T-helper 2 cell (primary cell): Measurements from ENCODE around the gene TKT.

Experiments
- DNase-seq, 5 experiments: peaks; one replicate each; pipeline versions ENCODE4 v3.0.0 to v3.0.0-alpha.2; 2012 to 2022

Gene TKT

GRCh38 chr3:53224026-53224425 is 31.8 kb downstream of the TKT start:
- no peak for DNase-seq

GRCh38 chr3:53223541-53223966 is 32.3 kb downstream of the TKT start:
- no peak for DNase-seq

DNA sequence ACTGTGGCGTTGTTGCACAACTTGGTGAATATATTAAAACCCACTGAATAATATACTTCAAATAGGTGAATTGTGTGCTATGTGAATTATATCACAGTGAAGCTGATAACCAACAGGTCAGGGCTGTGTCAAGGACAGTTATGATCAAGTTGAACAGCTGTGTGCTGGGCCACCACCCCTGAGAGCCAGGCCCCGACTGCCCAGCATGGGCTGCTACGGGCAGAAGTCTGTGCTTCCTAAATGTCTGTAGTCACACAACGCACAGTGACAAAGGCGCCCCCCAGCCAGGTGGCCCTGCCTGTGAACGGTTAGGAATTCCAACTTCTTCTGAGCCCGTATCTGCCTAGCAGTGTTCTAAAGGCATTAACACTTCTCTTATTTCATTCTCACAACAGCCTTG is 32.8 kb downstream of the TKT start:
- DNase-seq = no peak

DNA sequence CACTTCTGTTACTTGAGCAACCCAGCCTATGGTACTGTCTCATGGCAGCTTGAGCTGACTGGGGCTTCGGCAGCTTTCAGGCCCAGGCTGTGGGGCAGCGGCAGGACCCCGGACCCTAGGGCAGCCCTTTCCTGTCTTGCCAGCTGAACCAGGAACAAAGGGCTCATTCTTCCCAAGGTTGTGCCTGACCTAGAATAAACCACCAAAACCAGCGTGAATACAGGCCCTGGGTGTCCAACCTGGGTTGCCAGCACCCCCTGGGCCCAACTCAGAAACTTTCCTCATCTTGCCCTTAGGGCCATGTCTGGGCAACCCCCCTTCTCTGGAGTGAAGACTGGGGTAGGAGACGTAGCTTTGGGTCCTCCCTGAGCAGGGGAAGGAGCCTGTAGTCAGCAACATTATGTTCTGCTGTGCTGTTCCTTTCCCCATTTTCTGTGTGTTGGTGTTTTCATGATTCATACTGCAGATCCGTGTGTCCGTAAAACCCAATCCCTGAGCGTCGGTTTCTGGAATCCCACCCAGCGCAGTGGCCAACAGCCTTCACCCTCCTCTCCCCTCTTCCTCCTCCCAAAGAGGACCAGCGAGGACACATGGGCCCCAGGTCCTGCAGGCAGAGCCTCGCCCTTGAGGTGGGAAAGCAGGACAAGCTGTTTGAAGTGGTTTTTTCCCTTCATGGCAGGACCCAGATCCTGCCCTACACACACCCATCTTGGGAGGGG is 33.5 kb downstream of the TKT start:
- no peak for DNase-seq

- DNase-seq = no peak
Measured at GRCh38 chr3:53221827-53222182, 34.0 kb downstream of the TKT start.

DNA sequence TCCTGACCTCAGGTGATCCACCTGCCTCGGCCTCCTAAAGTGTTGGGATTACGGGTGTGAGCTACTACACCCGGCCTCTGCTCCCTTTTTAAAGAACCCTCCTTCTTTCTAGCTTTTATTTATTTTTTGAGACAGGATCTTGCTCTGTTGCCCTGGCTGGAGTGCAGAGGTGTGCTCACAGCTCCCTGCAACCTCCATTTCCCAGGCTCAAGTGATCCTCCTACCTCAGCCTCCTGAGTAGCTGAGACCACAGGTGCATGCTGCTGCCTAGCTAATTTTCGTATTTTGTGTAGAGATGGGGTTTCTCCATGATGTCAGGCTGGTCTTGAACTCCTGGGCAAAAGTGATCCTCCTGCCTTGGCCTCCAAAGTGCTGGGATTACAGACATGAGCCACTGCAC is 34.5 kb downstream of the TKT start:
- DNase-seq = no peak

DNA sequence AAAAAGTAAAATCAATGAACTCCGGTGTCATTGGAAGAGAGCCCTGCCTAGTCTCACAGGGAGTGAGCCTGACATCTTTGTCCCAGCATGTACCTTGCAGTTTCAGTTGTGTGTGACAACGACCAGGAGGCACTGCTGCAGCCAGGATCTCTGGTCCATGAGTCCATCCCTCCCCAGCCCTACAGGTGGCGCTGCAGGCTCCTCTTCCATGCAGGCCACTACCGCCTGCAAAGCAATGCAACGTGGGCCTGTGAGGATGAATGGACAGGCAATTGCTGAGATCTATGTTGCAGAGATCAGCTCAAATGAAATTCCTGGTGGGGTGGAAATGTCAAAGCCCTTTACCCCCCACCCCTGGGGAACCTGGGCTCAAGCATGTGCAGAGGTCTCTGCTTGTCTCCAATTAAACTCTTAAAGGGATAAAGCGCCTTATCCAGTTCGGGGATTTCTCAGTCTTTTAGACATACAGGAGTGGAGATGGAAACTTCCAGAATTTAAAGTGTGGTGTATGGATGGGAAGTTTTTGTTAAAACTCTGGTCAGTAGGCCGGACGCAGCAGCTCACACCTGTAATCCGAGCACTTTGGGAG is 35.8 kb downstream of the TKT start:
- DNase-seq = peak; percentile 10 to 81 (median 55)

GRCh38 chr3:53218131-53218530 is 37.7 kb downstream of the TKT start:
- DNase-seq = no peak

DNA sequence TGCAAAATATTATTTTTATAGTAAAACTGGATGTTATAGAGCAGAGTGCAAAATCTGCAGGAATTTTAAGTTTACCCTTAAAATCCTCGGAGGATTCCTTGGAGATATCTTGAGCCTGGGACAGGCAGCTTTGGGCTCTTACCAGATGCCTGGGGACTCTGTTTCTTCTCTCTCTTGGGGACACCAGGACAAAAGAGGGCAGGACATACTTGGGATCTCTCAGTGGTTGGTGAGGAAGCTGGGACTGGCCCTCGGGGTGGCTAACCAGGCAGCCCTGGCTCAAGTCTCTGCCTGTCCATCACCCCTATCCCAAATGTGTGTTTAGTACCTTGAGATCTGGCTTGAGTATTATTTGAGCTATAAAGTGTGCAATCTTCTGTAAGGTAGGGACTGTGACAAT is 38.6 kb downstream of the TKT start:
- DNase-seq = no peak

GRCh38 chr3:53216723-53217122 is 39.1 kb downstream of the TKT start:
- no peak for DNase-seq

- DNase-seq = no peak
Measured at GRCh38 chr3:53215816-53216215, 40.0 kb downstream of the TKT start.

- DNase-seq = no peak
Measured at GRCh38 chr3:53213276-53213675, 42.5 kb downstream of the TKT start.

DNA sequence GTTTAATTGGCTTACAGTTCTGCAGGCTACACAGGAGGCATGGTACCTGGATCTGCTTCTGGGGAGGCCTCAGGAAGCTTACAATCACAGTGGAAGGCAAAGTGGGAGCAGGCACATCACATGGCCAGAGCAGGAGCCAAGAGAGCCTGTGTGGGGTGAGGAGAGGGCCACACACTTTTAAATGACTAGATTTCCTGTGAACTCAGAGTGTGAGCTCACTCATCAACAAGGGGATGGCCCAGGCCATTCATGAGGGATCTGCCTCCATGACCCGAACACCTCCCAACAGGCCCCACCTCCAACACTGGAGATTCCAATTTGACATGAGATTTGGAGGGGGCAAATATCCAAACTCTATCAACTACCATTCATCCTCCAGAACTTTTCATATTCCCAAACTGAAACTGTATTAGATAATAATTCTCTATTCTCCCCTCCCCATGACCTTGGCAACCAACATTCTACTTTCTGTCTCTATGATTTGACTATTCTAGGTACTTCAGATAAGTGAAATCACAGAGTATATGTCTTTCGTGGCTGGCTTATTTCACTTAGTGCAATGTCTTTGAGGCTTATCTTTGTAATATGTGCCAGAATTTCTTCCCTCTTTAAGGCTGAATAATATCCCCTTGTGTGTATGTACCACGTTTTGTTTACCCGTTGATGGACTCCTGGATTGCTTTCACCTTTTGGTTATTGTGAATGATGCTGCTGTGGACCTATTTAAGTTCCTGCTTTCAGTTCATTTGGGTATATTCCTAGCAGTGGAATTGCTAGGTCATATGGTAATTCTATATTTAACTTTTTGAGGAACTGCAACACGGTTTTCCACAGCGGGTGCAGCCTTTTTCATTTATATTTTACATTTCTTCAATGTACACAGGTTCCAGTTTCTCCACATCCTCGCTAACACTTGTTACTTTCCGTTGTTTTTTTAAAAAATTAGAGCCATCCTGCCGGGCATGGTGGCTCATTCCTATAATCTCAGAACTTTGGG is 43.8 kb downstream of the TKT start:
- DNase-seq = no peak

GRCh38 chr3:53202331-53203015 is 53.3 kb downstream of the TKT start:
- no peak for DNase-seq

GRCh38 chr3:53200501-53201498 is 55.0 kb downstream of the TKT start:
- DNase-seq = no peak

DNA sequence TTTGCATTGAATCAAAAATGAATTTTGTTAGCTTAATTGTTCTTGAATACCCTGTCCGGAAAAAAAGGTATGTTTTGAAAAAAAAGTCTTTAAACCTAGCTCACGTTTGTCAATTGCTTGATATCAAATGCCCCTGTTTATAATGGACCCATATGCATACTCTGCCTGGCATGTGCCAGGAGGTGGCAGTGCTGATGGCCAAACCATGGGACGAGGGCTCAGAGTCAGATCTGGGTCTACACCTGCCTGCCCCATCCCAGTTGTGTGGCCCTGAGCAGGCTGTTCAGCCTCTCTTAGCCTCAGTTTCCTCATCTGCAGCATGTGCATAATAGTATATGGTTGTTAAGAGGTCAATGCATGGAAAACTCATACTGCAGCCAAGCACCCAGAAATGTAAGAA is 56.0 kb downstream of the TKT start:
- DNase-seq = no peak

DNA sequence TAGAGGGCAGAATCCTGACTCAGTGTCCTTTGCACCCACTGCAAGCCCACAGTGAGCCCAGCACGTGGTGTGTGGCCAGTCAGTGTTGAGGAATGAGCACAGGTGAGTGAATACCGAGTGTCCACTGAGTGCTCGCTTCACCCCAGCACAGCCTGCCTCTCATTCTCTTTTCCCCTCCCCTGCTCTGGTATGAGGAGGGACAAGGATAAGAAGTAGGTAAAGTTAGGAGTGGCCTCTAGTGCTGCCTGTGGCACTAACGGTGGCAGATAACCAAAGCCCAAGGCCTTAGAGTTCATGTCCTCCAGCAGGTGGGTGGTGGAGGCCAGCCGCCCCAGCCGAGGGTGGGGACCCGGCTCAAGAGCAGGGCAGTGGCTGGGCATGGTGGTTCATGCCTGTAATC is 56.8 kb downstream of the TKT start:
- DNase-seq = no peak

DNA sequence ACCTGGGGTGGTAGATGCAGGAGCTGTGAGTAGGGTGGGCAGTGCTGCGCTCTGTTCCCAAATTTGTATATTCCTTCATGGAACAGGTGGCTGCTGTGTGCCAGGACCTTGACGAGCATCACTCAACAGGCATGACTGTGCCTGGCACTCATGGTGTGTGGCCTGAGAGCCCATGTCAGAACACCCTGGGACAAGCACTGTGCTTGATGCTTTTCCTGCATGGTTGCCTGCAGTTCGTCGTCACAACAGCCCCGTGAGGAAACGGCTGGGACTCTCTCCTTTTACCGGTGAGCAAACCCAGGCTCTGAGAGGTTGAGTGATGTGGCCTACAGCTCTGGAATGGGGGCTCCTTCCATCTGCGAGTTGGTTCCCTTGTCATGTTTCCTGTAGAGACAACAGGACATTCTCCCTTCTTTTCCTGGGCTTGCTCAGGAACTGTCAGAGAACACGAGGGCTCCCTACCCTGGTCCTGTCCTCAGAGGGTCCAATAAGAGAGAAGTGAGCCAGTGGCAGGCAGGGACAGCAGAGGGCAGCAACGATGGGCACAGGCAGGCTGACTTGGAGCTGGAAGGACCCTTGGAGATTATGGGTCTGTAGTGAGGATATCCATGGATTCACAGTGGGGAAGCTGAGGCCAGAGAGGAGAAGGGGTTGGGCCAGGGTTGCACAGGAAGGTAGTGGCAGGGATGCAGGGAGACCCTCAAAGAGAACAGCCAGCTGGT is 57.4 kb downstream of the TKT start:
- DNase-seq = no peak

GRCh38 chr3:53196575-53197407 is 59.0 kb downstream of the TKT start:
- peak in 2 of 5 experiments; percentile 21 to 74 for DNase-seq
